Cardiac fibroblast (primary cell): ENCODE measurements around the gene CPM.

ENCODE experiments used
- DNase-seq, 2 donors: peaks; one replicate each; pipeline versions ENCODE4 v3.0.0 to v3.0.0-alpha.2; 2010; ENCODE audit warnings: low read depth in 2 of 2
- H3K4me3 ChIP-seq, 2 donors: replicated peaks in 1 of 2; 1 replicate in 1 of 2; 2 replicates in 1 of 2; pipeline ENCODE4 v1.5.1; 2011; ENCODE audit warnings: low read depth in 2 of 2, low read length in 2 of 2, mild to moderate bottlenecking in 2 of 2, moderate library complexity in 1 of 2
- TF ChIP-seq, protein P1 (sequence below): IDR thresholded peaks from one replicate; pipeline ENCODE4 v1.5.1; 2011; ENCODE audit warnings: low read depth, mild to moderate bottlenecking, low read length, inconsistent platforms

Gene CPM

DNA sequence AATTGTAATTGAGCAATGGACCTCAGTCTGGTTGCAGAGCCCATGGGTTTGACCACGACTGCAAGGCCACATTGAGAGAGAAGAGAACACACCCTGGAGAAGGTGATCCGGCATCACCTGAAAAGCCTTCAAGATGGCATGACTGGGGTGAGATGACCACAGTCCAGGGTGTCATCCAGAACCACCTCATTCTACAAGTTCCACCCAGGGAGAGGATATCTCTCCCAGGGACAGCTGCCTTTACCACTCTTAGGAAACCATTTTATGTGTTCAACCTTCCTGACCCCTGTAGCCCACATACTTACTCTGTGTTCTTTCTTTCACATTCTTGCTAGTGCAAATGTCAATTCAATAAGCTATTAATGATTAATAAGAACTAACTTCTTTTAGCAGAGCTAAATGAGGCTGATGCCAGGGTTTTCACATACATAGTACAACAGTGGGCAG lies 43.4 kb upstream of the CPM start:
- TF ChIP-seq, protein P1, sequence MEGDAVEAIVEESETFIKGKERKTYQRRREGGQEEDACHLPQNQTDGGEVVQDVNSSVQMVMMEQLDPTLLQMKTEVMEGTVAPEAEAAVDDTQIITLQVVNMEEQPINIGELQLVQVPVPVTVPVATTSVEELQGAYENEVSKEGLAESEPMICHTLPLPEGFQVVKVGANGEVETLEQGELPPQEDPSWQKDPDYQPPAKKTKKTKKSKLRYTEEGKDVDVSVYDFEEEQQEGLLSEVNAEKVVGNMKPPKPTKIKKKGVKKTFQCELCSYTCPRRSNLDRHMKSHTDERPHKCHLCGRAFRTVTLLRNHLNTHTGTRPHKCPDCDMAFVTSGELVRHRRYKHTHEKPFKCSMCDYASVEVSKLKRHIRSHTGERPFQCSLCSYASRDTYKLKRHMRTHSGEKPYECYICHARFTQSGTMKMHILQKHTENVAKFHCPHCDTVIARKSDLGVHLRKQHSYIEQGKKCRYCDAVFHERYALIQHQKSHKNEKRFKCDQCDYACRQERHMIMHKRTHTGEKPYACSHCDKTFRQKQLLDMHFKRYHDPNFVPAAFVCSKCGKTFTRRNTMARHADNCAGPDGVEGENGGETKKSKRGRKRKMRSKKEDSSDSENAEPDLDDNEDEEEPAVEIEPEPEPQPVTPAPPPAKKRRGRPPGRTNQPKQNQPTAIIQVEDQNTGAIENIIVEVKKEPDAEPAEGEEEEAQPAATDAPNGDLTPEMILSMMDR, result no peak
- no peak for DNase-seq
- H3K4me3 ChIP-seq, result no peak overlapping the region

DNA sequence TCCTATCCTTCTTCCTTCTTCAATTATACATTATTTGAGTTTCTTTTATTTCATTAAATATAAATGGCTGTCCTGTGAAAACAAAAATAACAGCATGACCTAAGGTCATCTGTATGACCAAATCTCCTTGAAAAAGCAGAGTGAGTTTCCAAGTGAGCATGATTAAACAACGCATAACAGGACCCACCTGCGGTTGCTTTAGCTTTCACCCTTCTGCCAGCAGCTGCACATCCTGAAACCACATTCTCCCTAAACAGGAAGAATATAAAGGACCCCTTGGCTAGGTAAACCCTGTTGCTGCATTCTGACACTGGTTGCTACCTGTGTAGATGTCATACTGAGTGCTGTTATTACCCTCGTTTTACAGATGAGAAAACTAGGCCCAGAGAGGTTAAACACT lies 42.8 kb upstream of the CPM start:
- H3K4me3 ChIP-seq, result no peak overlapping the region
- TF ChIP-seq, protein P1, result no peak
- DNase-seq, result no peak

DNA sequence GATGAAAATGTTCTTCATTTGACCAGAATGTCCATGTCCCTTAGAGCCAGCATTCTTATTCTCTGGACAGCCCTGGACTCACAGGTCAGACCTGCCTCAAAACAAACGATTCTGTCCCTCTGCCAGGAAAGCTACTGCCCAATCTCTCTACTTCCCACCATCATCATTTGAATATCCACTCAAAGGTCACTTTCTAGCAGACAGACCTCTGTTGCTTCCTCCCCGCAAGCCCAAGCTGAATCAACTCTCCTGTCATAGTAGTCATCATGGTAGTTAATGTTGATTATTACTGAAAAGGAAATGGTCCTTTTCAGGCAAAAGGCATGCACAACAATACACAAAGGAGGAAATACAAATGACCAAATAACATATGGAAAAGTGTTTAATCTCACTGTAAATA lies 39.6 kb upstream of the CPM start:
- DNase-seq, result no peak
- no peak overlapping the region for H3K4me3 ChIP-seq
- TF ChIP-seq, protein P1, result no peak

DNA sequence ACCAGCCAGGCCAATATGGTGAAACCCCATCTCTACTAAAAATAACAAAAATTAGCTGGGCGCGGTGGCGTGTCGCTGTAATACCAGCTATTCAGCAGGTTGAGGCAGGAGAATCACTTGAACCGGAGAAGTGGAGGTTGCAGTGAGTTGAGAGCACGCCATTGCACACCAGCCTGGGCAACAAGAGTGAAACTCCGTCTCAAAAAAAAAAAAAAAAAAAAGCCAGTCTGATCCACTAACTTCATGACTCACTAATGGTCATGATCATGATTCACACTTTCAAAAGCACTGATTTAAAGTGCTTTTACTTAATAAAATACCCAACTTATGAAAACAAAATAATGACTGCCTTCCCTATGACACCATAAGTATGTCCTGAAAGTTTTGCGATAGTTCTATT lies 38.4 kb upstream of the CPM start:
- no peak overlapping the region for H3K4me3 ChIP-seq
- peak; percentile 43 to 86 for DNase-seq
- TF ChIP-seq, protein P1, result no peak

DNA sequence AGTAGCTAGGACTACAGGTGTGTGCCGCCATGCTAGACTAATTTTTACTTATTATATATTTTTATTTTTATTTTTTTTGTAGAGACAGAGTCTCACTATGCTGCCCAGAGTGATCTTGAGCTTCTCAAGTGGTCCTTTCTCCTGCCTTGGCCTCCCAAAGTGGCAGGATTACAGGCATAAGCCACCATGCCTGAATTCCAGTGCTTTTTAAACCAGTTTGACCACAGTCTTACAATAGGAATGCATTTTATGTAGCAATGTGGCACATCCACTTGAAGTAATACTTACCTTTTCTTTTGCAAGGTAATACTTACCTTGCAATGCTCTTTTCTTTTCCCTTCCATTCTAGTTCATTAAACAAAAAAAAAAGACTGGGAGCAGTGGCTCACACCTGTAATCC lies 38.0 kb upstream of the CPM start:
- no peak overlapping the region for H3K4me3 ChIP-seq
- DNase-seq, result no peak
- TF ChIP-seq, protein P1, result no peak

DNA sequence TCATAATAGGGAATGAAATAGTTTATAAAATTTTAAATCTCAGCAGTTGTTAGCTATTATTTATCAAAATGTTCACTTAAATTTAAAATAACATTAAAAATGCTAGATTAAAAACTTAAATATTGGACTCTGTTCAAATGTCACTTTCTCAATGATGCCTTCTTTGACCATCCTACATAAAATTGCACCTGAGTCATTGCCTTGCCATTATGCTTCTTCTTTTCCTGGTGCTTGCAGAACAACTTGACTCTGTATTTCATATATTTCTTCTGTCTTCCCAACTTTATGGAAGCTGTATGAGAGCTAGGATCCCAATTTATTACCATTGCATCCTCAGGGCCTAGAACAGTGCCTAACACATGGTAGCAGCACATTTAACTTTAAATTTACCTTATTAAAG lies 37.3 kb upstream of the CPM start:
- no peak for DNase-seq
- no peak overlapping the region for H3K4me3 ChIP-seq
- TF ChIP-seq, protein P1, result no peak

DNA sequence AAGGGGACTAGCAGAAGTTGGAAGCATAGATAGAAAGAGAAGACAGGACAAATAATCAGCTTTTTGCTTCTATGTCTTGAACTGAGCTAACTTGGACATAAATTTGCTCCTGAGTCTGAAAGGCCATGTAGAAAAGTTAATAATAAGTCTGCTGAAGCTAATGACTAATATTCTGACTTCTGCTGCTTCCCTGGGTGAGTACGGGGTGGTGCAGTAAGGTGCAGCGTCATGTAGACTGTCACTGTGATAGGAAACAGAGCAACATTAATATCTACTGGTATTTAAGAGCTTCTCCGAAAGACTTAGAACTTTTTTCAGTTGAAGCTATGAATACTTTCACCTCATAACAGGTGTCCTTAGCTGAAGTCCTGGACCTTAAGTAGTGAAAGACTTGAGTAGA lies 34.1 kb upstream of the CPM start:
- TF ChIP-seq, protein P1, result no peak
- H3K4me3 ChIP-seq, result no peak overlapping the region

More for the DNA sequence above, 34.1 kb upstream of the CPM start:
- no peak for DNase-seq
